ENCODE data around the gene ICAM4.

ICAM4 gene

GRCh38 chr19:10294368-10294697, 7.6 kb downstream of the ICAM4 start:
- no peak for TF ChIP-seq POLR2AphosphoS5 (IDR thresholded peaks at IDR 0.05; ENCODE audit: low read depth, low read length)

GRCh38 chr19:10295305-10295846, 8.6 kb downstream of the ICAM4 start:
- TF ChIP-seq REST (IDR thresholded peaks at IDR 0.05; ENCODE audit: insufficient read depth in 1 of 2, low read depth in 2 of 2, low read length in 2 of 2), result no peak
- no peak for TF ChIP-seq FOXP2 (optimal IDR thresholded peaks at IDR 0.05; ENCODE audit: borderline replicate concordance, extremely low read depth, extremely low read length, insufficient read depth)
- TF ChIP-seq POLR2AphosphoS5 (IDR thresholded peaks at IDR 0.05; ENCODE audit: low read depth, low read length), result no peak
- TF ChIP-seq TAF1 (IDR thresholded peaks at IDR 0.05; ENCODE audit: borderline replicate concordance, insufficient read depth, low read length), result no peak
- TF ChIP-seq SIN3A (IDR thresholded peaks at IDR 0.05; ENCODE audit: borderline replicate concordance, insufficient read depth, low read length), result no peak

- TF ChIP-seq REST (IDR thresholded peaks at IDR 0.05; ENCODE audit: insufficient read depth in 1 of 2, low read depth in 2 of 2, low read length in 2 of 2) (no peak), POLR2AphosphoS5 (IDR thresholded peaks at IDR 0.05; ENCODE audit: low read depth, low read length) (no peak), FOXP2 (optimal IDR thresholded peaks at IDR 0.05; ENCODE audit: borderline replicate concordance, extremely low read depth, extremely low read length, insufficient read depth) (no peak), TAF1 (IDR thresholded peaks at IDR 0.05; ENCODE audit: borderline replicate concordance, insufficient read depth, low read length) (no peak), SIN3A (IDR thresholded peaks at IDR 0.05; ENCODE audit: borderline replicate concordance, insufficient read depth, low read length) (no peak)
These were observed 9.3 kb downstream of the ICAM4 start for GRCh38 chr19:10295847-10296591.

GRCh38 chr19:10299545-10300458, 13.0 kb downstream of the ICAM4 start:
- TF ChIP-seq FOXP2 (optimal IDR thresholded peaks at IDR 0.05; ENCODE audit: borderline replicate concordance, extremely low read depth, extremely low read length, insufficient read depth) (no peak), SIN3A (IDR thresholded peaks at IDR 0.05; ENCODE audit: borderline replicate concordance, insufficient read depth, low read length) (no peak), REST (IDR thresholded peaks at IDR 0.05; ENCODE audit: insufficient read depth in 1 of 2, low read depth in 2 of 2, low read length in 2 of 2) (no peak), TAF1 (IDR thresholded peaks at IDR 0.05; ENCODE audit: borderline replicate concordance, insufficient read depth, low read length) (no peak), POLR2AphosphoS5 (IDR thresholded peaks at IDR 0.05; ENCODE audit: low read depth, low read length) (no peak)

- TF ChIP-seq SIN3A (IDR thresholded peaks at IDR 0.05; ENCODE audit: borderline replicate concordance, insufficient read depth, low read length) (no peak), FOXP2 (optimal IDR thresholded peaks at IDR 0.05; ENCODE audit: borderline replicate concordance, extremely low read depth, extremely low read length, insufficient read depth) (no peak), POLR2AphosphoS5 (IDR thresholded peaks at IDR 0.05; ENCODE audit: low read depth, low read length) (no peak), REST (IDR thresholded peaks at IDR 0.05; ENCODE audit: insufficient read depth in 1 of 2, low read depth in 2 of 2, low read length in 2 of 2) (no peak), TAF1 (IDR thresholded peaks at IDR 0.05; ENCODE audit: borderline replicate concordance, insufficient read depth, low read length) (no peak)
These were observed 18.5 kb downstream of the ICAM4 start for GRCh38 chr19:10305139-10305806.
